Kasumi-1 (cell line): ENCODE results near the gene ATP8B1.

Source experiments
- DNase-seq, 2 experiments: peaks; one replicate each; lab custom pipeline; 2025; lab: John Stamatoyannopoulos, UW

The ATP8B1 gene

DNA sequence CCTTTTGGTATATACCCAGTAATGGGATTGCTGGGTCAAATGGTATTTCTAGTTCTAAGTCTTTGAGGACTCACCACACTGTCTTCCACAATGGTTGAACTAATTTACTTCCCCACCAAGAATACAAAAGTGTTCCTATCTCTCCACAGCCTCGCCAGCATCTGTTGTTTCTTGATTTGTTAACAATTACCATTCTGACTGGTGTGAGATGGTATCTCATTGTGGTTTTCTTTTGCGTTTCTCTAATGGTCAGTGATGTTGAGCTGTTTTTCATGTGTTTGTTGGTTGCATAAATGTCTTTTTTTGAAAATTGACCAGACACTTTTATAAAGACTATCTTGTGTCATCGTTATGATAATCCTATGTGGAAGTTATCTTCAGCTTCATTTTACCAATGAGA is 16.0 kb upstream of the ATP8B1 start:
- no peak for DNase-seq

DNA sequence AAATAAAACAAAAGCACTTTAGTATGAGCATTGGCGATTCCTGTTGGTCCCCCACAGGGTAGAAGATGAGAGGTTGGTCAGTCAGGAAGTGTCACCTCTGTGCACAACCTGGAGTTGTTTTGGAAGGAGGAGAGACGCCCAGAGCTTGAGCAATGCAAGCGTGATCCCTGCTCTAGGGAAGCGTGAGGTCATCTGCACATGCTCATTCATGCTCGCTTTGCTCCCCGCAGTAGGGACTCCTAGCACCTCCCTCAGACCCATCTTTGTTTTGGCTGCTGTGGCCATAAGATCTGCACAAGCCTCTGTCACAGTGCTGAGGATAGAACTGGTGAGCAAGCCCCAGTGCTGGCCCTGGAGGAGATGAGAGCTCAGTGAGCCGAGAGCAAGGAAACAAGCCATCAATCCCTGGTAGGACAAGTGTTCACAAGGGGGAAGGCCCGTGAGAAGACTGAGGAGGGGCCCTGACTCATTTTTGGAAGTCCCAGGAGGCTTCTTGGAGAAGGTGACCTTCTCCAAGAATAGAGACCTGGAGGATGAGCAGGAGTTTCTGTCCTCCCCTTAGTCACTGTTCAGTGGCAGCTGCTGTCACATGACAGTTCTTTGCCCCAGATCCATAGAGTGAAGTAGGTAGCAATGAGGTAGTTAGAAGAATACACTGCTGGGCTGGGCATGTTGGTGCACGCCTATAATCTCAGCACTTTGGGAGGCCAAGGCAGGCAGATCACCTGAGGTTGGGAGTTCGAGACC is 13.3 kb upstream of the ATP8B1 start:
- DNase-seq: no peak

DNA sequence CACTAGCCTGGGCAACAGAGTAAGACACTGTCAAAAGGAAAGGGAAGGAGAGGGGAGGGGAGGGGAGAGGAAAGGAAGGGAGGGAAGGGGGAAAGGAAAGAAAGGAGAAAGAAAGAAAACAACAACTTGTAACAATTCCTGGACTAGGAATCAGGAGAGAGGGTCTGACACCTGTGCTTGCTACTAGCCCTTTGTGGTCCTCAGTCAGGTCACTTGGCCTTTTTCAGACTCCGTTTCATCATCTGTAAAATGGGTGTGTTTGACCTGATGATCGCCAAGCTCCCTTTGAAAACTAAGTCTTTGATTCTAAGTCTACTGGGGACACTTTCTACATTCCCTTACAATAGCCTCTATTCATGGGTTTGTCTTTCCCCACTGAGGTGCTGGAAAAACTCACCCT is 11.4 kb upstream of the ATP8B1 start:
- DNase-seq: no peak

DNA sequence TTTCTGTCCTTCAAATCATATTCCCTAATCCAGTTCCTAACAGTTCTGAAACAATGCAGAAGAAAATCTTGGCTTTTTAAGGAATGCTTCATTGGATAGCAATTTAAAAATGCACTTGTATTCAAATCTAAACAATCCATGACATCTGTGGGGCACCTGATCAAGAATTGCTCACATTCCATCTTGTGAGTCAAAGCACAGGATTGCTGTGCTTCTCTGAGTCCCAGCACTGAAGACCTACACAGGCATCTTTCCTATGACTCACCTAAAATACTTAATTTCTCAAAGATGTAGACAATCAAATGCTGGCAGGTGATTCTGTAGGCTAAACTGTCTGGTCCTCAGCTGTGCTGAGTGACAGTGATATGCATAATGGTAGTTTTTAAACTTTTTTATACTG is 10.1 kb upstream of the ATP8B1 start:
- DNase-seq: no peak

DNA sequence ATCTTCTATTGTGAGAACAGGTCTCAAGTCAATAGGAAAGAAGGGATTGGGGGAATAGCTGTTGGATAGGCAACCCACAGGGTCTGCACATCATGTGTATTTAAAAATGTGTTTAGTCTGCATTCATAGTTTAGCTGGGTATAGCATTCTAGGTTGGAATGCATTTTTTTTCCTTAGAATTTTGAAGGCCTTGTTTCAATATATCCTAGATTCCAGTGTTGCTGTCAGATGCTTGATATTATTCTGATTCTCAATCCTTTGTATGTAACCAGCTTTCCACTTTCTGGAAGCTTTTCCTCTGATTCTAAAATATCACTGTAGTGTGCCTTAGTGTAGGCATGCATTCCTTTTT is 9.0 kb upstream of the ATP8B1 start:
- DNase-seq: no peak

DNA sequence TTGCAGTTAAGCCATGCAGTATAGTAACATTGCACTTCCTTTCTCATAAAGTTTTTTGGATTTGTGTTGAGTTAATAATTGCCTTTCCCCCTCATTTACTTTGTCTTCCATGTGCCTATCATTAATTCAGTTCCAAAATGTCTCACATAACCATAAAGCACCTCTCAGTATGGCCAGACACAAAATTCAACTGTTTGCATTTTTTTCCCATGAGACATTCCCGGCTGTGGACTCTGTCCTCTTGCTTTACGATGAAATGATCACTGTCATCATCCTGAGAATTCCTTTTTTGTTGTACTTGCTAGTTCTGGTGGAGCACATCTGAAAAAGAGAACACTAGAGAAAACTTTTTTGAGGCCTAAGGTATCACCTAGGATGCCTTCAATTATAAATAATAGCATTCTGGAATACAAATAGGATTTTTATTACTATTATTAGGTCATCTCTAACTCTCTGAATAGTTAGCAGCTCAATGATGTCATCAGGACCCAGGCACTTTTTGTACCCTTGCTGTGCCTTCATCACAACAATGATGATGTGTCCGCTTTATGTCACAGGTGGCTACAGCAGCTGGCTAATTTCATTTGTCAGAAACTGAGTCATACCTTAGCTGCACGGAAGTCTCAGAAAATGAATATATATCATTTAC is 8.5 kb upstream of the ATP8B1 start:
- DNase-seq: no peak

DNA sequence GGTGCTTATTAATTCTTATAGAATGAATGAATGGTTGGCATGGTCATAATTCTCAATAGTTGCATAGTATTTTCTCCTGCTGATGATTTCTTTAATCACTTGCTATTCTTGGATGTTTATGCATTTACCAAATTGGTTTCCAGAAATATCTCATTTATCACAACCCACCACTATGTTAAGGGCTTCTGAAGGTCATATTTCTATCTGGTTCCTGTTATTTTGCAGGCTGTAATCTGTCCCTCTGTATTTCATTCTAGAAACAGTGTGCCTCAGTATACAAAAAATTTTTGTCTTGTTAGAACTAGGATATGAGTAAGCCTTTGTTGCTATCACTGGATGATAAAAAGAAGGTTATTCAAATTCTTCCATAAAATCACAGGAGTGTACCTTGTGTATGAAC is 6.1 kb upstream of the ATP8B1 start:
- DNase-seq: no peak

- DNase-seq: no peak
Measured at GRCh38 chr18:57807336-57808117, 4.4 kb upstream of the ATP8B1 start.

- no peak for DNase-seq
Measured at GRCh38 chr18:57806978-57807285, 3.8 kb upstream of the ATP8B1 start.

- DNase-seq: no peak
Measured at GRCh38 chr18:57806201-57806977, 3.3 kb upstream of the ATP8B1 start.

GRCh38 chr18:57805117-57805516 is 2.0 kb upstream of the ATP8B1 start:
- no peak for DNase-seq

DNA sequence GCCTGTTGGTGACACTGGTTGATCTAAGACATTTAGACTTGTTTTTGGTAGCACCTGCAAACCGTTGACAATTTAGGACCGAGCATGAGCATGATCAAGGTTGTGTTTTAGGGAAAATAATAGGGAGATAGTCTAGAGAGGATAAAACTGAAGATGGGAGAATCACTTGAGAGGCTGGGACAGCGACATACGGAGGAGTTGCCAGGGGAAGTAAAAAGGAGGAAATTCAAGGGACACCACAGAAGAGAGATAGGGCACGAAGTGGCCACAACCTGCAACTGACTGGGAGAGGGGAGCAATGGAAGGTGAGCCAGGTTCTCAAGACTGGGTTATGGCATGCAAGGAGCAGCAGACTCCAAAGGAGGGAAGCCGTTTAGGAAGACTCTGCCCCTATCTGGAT is 1.4 kb upstream of the ATP8B1 start:
- DNase-seq: no peak

DNA sequence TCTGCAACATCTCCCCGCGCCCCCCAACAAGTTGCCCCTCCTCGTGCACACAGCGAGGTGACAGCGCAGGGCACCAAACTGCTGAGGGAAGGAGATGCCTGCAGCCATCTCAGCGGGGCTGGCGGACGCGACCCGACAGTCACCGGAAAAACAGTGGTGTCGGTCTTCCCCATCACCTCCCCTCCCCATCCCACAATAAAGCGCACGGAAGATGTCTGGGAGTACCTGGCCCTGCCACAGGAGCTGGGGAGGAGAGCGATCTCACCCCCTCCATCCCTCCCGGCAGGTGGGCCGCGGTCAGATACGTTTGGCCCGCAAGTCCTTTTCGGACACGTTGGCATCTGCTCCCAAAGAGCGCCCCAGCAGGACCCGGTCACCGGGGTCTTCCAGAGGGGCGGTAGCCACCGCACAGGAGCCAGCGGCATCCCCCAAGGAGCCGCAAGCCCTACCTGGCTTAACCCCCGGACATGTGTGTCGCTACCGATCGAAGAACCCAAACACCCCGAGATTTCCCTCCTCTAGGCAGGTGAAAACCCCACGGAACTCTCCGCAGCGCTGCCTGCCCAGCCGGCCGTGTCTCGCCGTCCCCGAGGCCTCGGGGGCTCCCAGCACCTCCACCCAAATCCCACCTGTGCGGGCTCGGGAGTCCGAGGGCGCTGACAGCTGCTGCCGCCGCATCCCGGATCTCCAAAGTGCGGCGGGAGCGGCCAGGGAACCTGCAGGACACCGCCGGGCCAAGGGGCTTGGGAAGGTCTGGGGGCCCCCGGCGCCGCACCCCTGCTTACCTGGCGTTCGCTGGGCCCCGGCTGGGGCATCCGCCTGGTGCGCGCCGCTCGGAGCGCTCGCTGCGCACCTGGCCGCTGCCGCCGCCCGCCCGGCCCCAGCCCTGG is 657 bp downstream of the ATP8B1 start:
- DNase-seq: no peak

- DNase-seq: no peak
Measured at GRCh38 chr18:57801761-57802212, 1.3 kb downstream of the ATP8B1 start.

- DNase-seq: no peak
Measured at GRCh38 chr18:57801325-57801724, 1.8 kb downstream of the ATP8B1 start.

DNA sequence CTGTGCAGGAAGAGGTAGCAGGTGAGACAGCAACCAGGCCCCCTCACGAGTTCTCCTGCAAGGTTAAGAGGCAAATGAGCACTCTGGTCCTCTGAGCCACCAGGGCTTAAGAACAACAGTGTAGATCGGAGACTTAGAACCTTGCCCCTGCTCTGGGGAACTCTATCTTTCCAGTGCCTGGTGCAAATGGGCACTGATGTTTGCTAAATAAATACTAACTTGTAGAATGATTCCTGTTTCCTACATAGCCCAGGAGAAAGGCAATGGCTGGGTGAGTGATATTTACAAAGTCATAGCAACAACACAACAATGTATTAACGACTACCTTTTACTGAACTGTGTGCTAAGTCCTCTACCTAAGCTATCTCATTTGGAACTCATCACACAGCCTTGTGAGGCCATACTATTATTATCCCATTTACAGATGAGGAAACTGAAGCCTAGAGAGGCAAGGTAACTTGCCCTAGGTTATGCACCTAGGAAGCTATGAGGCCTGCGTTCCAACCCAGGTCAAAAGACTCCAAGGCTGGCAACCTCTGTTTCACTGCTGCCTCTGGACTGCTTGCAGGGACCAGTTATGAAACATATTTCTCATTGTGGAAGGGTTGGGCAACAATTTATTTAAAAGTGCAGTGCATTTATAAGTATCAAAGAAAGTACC is 4.3 kb downstream of the ATP8B1 start:
- no peak for DNase-seq

DNA sequence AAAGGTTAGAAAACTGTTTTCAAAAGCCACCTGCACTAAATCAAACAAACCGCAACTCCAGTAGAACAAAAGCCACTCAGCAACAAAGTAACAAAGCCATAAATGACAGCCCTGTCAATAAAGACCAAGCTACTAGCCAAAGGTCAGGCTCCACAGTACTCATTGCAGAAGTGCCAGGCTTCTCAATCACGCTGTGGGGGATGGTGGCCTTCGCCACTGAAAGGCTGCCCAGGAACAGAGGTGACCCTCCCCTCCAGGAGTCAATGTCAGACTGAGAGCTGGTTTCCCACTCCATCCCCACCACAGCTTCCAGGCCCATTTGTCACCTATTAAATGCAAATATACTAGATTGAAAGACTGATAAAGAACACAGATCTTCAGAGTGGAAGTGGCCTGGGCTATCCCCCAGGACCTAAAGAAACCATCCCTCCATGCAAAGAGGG is 5.9 kb downstream of the ATP8B1 start:
- no peak for DNase-seq

DNA sequence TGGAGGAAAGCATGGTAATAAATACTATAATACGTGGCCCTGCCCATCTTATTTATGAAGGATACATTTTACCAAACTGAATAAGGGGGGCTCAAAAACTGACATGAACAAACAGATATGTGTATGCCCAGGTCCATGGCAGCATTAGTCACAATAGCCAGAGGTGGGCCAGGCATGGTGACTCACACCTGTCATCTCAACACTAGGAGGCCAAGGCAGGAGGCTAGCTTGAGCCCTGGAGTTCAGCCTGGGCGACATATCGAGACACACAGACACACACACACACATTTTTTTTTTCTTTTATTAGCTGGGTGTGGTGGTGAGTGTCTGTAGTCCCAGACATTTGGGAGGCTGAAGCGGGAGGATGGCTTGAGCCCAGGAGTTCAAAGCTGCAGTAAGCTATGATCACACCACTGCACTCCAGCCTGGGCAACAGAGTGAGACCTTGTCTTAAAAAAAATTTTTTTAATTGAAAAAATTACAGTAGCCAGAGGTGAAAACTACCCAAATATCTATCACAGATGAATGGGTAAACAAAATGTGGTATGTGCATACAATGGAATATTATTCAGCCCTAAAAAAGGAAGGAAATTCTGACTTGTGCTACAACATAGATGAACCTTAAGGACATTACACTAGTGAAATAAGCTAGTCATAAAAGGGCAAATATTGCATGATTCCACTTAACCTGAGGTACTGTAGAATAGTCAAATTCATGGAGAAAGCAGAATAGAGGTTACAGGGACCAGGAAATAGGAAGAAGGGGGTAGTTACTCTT is 8.0 kb downstream of the ATP8B1 start:
- DNase-seq: no peak

GRCh38 chr18:57793302-57793986 is 9.7 kb downstream of the ATP8B1 start:
- no peak for DNase-seq
